IMR-90 (cell line): ENCODE data around the gene PARD3. TPM values are rescaled to one million over a fixed set of nuclear protein-coding genes. Genes with fewer than 3 reads are reported as not detected.

ENCODE experiments used
- ATAC-seq: fragments of 200-7000 bp; cut with Tn5 transposase; 2 replicates; pipeline ENCODE4 v1.9.1; 2020; ENCODE audit warnings: low read depth, mild to moderate bottlenecking, moderate library complexity
- BruUV-seq: library from RNA; stranded (reverse); fragments of 400-500 nt; replicated peaks from 2 replicates; lab custom pipeline; 2021; lab: Mats Ljungman, UMichigan
- CTCF ChIA-PET: fragments of 300-600 bp; formaldehyde crosslinking; extraction: SDS; loops from one replicate; lab custom pipeline; 2021; ENCODE audit warnings: antibody characterized with exemption; lab: Yijun Ruan, JAX
- POLR2A ChIA-PET: fragments of 300-600 bp; sonication (Branson Sonifier 250); formaldehyde crosslinking; loops from one replicate; lab custom pipeline; 2022; ENCODE audit warnings: antibody characterized with exemption; ENCODE audit not compliant: unreplicated experiment; lab: Charles Lee
- DNase-seq: peaks from one replicate; pipeline ENCODE4 v3.0.0; 2013
- H2AFZ ChIP-seq: replicated peaks from 2 replicates; pipeline ENCODE3; 2013; ENCODE audit warnings: low read length, mild to moderate bottlenecking; ENCODE audit not compliant: poor library complexity
- H2AK5ac ChIP-seq: 2 replicates; pipeline ENCODE4 v1.6.1; 2013; ENCODE audit warnings: low read depth, low read length, inconsistent platforms
- H2AK9ac ChIP-seq: replicated peaks from 2 replicates; pipeline ENCODE3; 2013; ENCODE audit warnings: mild to moderate bottlenecking, low read depth, low read length, moderate library complexity; ENCODE audit not compliant: poor library complexity
- H2BK120ac ChIP-seq: 2 replicates; pipeline ENCODE4 v1.6.1; 2013; ENCODE audit warnings: low read depth, low read length, inconsistent platforms
- H2BK15ac ChIP-seq: 3 replicates; pipeline ENCODE4 v1.6.1; 2013; ENCODE audit warnings: low read depth, low read length, inconsistent platforms
- H2BK20ac ChIP-seq: 2 replicates; pipeline ENCODE4 v1.6.1; 2013; ENCODE audit warnings: low read depth, mild to moderate bottlenecking, inconsistent platforms, low read length, moderate library complexity
- H2BK5ac ChIP-seq: 2 replicates; pipeline ENCODE4 v1.6.1; 2013; ENCODE audit warnings: mild to moderate bottlenecking, low read depth, low read length, inconsistent platforms; ENCODE audit not compliant: poor library complexity, severe bottlenecking
- H3K14ac ChIP-seq: replicated peaks from 2 replicates; pipeline ENCODE4 v1.6.1; 2013; ENCODE audit warnings: low read depth, low read length, inconsistent platforms
- H3K18ac ChIP-seq: 2 replicates; pipeline ENCODE4 v1.6.1; 2013; ENCODE audit warnings: low read depth, low read length, control low read depth
- H3K23ac ChIP-seq: 2 replicates; pipeline ENCODE4 v1.6.1; 2013; ENCODE audit warnings: low read depth, low read length, inconsistent platforms
- H3K27ac ChIP-seq: 2 replicates; pipeline ENCODE4 v1.5.1; 2013; ENCODE audit warnings: mild to moderate bottlenecking, control low read depth, low read length; ENCODE audit not compliant: insufficient read depth
- H3K27me3 ChIP-seq: 2 replicates; pipeline ENCODE4 v1.6.1; 2013; ENCODE audit warnings: low read length; ENCODE audit not compliant: control insufficient read depth, insufficient read depth
- H3K36me3 ChIP-seq: 2 replicates; pipeline ENCODE4 v1.6.1; 2013; ENCODE audit warnings: low read length, mixed read lengths; ENCODE audit not compliant: control insufficient read depth, insufficient read depth
- H3K4ac ChIP-seq: 2 replicates; pipeline ENCODE4 v1.6.1; 2013; ENCODE audit warnings: low read depth, low read length, inconsistent platforms
- H3K4me1 ChIP-seq: 2 replicates; pipeline ENCODE4 v1.6.1; 2013; ENCODE audit warnings: low read length, mixed read lengths; ENCODE audit not compliant: control insufficient read depth, insufficient read depth
- H3K4me2 ChIP-seq: 2 replicates; pipeline ENCODE4 v1.6.1; 2013; ENCODE audit warnings: low read depth, mild to moderate bottlenecking, control low read depth, low read length, moderate library complexity
- H3K4me3 ChIP-seq: 2 replicates; pipeline ENCODE4 v1.5.1; 2013; ENCODE audit warnings: low read depth, mild to moderate bottlenecking, control low read depth, low read length, moderate library complexity; ENCODE audit not compliant: insufficient read depth
- H3K56ac ChIP-seq: 2 replicates; pipeline ENCODE4 v1.6.1; 2013; ENCODE audit warnings: low read length, inconsistent platforms; ENCODE audit not compliant: insufficient read depth; ENCODE audit errors: extremely low read depth
- H3K79me1 ChIP-seq, 2 experiments: 2 replicates each; pipeline ENCODE4 v1.6.1; 2013; ENCODE audit warnings: low read length in 2 of 2, inconsistent platforms in 1 of 2, low read depth in 1 of 2
- H3K9ac ChIP-seq: 2 replicates; pipeline ENCODE4 v1.6.1; 2013; ENCODE audit warnings: low read depth, low read length, control low read depth
- H3K9me1 ChIP-seq: 2 replicates; pipeline ENCODE4 v1.6.1; 2013; ENCODE audit warnings: low read length, inconsistent platforms; ENCODE audit not compliant: insufficient read depth
- H3K9me3 ChIP-seq: 2 replicates; pipeline ENCODE4 v1.6.1; 2013; ENCODE audit warnings: low read length; ENCODE audit not compliant: control insufficient read depth, insufficient read depth
- H4K20me1 ChIP-seq: 2 replicates; pipeline ENCODE4 v1.6.1; 2013; ENCODE audit warnings: low read length, inconsistent platforms; ENCODE audit not compliant: insufficient read depth
- H4K5ac ChIP-seq: 2 replicates; pipeline ENCODE4 v1.6.1; 2013; ENCODE audit warnings: mild to moderate bottlenecking, low read depth, low read length, control low read depth
- H4K8ac ChIP-seq, 2 experiments: 2 replicates each; pipeline ENCODE4 v1.6.1; 2013; ENCODE audit warnings: low read depth in 2 of 2, low read length in 2 of 2, control low read depth in 1 of 2, inconsistent platforms in 1 of 2
- H4K91ac ChIP-seq: 2 replicates; pipeline ENCODE4 v1.6.1; 2013; ENCODE audit warnings: low read depth, low read length, inconsistent platforms; ENCODE audit not compliant: insufficient read depth
- BHLHE40 ChIP-seq: fragments of 150-350 bp; IDR thresholded peaks from 2 replicates; pipeline ENCODE4 v1.6.1; 2016; ENCODE audit warnings: mild to moderate bottlenecking, low read depth, low read length
- CEBPB ChIP-seq: IDR thresholded peaks from 2 replicates; pipeline ENCODE4 v1.6.1; 2012; ENCODE audit warnings: low read depth, low read length, improper control_type of control experiment
- CHD1 ChIP-seq: IDR thresholded peaks from 2 replicates; pipeline ENCODE4 v1.6.1; 2012; ENCODE audit warnings: low read depth, low read length, improper control_type of control experiment
- MAFK ChIP-seq: IDR thresholded peaks from 2 replicates; pipeline ENCODE4 v1.6.1; 2012; ENCODE audit warnings: low read depth, low read length, improper control_type of control experiment
- MAZ ChIP-seq: IDR thresholded peaks from 2 replicates; pipeline ENCODE4 v1.6.1; 2012; ENCODE audit warnings: low read depth, mild to moderate bottlenecking, low read length, improper control_type of control experiment, moderate library complexity, borderline replicate concordance
- NFE2L2 ChIP-seq: fragments of 150-350 bp; IDR thresholded peaks from 2 replicates; pipeline ENCODE4 v1.6.1; 2016; ENCODE audit warnings: low read depth, mild to moderate bottlenecking, low read length
- POLR2A ChIP-seq: IDR thresholded peaks from 2 replicates; pipeline ENCODE4 v1.6.1; 2012; ENCODE audit warnings: mild to moderate bottlenecking, low read depth, low read length
- RAD21 ChIP-seq: IDR thresholded peaks from 2 replicates; pipeline ENCODE4 v1.6.1; 2012; ENCODE audit warnings: low read length, improper control_type of control experiment
- RCOR1 ChIP-seq: IDR thresholded peaks from 2 replicates; pipeline ENCODE4 v1.6.1; 2012; ENCODE audit warnings: mild to moderate bottlenecking, low read length, improper control_type of control experiment; ENCODE audit not compliant: insufficient replicate concordance
- RFX5 ChIP-seq: IDR thresholded peaks from 2 replicates; pipeline ENCODE4 v1.8.0; 2012; ENCODE audit warnings: low read depth, mild to moderate bottlenecking, low read length, moderate library complexity
- SMC3 ChIP-seq: fragments of 150-350 bp; IDR thresholded peaks from 2 replicates; pipeline ENCODE4 v1.6.1; 2016; ENCODE audit warnings: low read depth, mild to moderate bottlenecking, antibody characterized with exemption, low read length, moderate library complexity
- WGBS, 2 experiments: methylation state at CpG; one replicate each; pipeline versions ENCODE4 v1.1.5 to v1.1.7; 2013; ENCODE audit warnings: missing lambda C conversion rate in 2 of 2; ENCODE audit not compliant: insufficient read length in 1 of 2; ENCODE audit errors: extremely low coverage in 2 of 2; 5-methylcytosine and 5-hydroxymethylcytosine counted together
- dilution Hi-C: fragments of 300-500 bp; cut with HindIII; formaldehyde crosslinking; loops from one replicate; pipeline ENCODE4 v1.14.3; 2018; ENCODE audit warnings: low sequenced_read_pairs; ENCODE audit not compliant: unreplicated experiment
- in situ Hi-C: fragments of 300-500 bp; cut with MboI; formaldehyde crosslinking; loops from 3 replicates; pipeline ENCODE4 v1.14.3; 2019; ENCODE audit warnings: low sequenced_read_pairs, inconsistent platforms, mixed read lengths
- intact Hi-C: fragments of 100-400 bp; cut with micrococcal nuclease; formaldehyde crosslinking; loops from 2 replicates; pipeline ENCODE4 v1.10.0; 2022
- polyA plus RNA-seq, 3 experiments: library from polyadenylated mRNA; depleted of rRNA; stranded (reverse); fragments of >200 nt; gene quantifications; 2 replicates each; pipeline ENCODE4 v1.2.3, GENCODE V29; 2012; ENCODE audit warnings: low replicate concordance in 1 of 3
- total RNA-seq: library from RNA; depleted of rRNA; stranded (reverse); fragments of >200 nt; gene quantifications from 2 replicates; pipeline ENCODE4 v1.2.3, GENCODE V29; 2012
- TF ChIP-seq, protein P1 (sequence below): fragments of 150-350 bp; IDR thresholded peaks from 2 replicates; pipeline ENCODE4 v1.6.1; 2017; ENCODE audit warnings: mild to moderate bottlenecking, antibody characterized with exemption, low read length, low read depth
- TF ChIP-seq, protein P2 (sequence below): fragments of 150-350 bp; IDR thresholded peaks from 2 replicates; pipeline ENCODE4 v1.6.1; 2016; ENCODE audit warnings: low read depth, mild to moderate bottlenecking, low read length, moderate library complexity, borderline replicate concordance
- TF ChIP-seq, protein P3 (sequence below): conservative IDR thresholded peaks from 2 replicates; pipeline ENCODE4 v1.5.1; 2012; ENCODE audit warnings: mild to moderate bottlenecking, low read depth, low read length, improper control_type of control experiment

PARD3 gene
- total and polyA plus RNA-seq, 2 of the 4 experiments (the other 2 are of a cell fraction): 14.6 to 37.5 TPM

DNA sequence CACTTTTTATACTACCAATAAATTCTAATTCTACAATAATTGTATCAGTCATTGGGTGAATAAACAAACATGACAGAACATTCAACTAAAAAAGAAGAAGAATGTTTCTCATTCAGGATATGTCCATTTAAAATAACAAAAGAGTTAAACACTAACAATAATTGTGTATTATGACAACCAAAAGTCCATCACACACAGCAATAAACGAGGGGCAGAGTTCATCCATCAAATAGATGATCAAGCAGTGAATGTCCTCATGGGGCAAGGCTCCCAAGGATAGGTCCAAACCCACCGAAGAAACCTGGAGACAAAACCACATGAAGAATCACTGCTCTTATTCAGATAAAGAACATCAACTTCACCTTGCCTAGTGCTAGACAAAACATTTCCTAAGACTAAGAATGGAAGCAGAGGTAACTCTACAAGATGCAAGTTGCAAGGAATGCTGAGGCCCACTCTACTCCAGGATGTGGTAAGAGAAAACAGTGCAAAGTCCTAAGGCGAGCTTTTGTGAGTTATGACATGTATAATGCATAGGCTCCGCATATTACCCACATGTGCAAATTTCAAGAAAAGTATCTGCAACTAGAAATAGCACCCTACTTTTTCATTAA is 115.1 kb downstream of the PARD3 start:
- H3K4me3 ChIP-seq: no peak overlapping the region
- H3K9ac ChIP-seq: no peak overlapping the region
- no peak overlapping the region for H3K18ac ChIP-seq
- no CpG with 5 or more reads among the region's 4 CpGs for whole genome bisulfite sequencing, 2 experiments
- dilution Hi-C loops (no loop called here), in situ Hi-C loops (no loop called here), intact Hi-C loops (no loop called here)
- H2BK20ac ChIP-seq: 0 out of 2 replicates have a peak overlapping the region, but pooled peaks have one; percentile 2
- H3K79me1 ChIP-seq: peaks cover 37 to 60% of the 10 kb centered on the region in 2 experiments
- peaks cover 9% of the 10 kb centered on the region; the same call in 1 of the 2 replicates for H3K9me1 ChIP-seq
- DNase-seq: no peak
- CTCF ChIA-PET: no interaction called here
- H2AFZ ChIP-seq: no peak overlapping the region
- no peak overlapping the region for H3K27ac ChIP-seq
- no peak overlapping the region for H2BK120ac ChIP-seq
- no peak overlapping the region for H2AK9ac ChIP-seq
- no peak overlapping the region for H2AK5ac ChIP-seq
- H3K23ac ChIP-seq: no peak overlapping the region
- no peaks in the 10 kb centered on the region for H3K27me3 ChIP-seq
- H2BK5ac ChIP-seq: no peak overlapping the region
- no peak overlapping the region for H4K91ac ChIP-seq
- no TSS peak for BruUV-seq
- H3K4me2 ChIP-seq: no peak overlapping the region
- no peaks in the 10 kb centered on the region; the same call in 1 of the 2 replicates for H4K20me1 ChIP-seq
- no peak overlapping the region for H4K8ac ChIP-seq
- H3K4ac ChIP-seq: no peak overlapping the region
- no peak overlapping the region for H4K5ac ChIP-seq
- TF ChIP-seq, protein P1, sequence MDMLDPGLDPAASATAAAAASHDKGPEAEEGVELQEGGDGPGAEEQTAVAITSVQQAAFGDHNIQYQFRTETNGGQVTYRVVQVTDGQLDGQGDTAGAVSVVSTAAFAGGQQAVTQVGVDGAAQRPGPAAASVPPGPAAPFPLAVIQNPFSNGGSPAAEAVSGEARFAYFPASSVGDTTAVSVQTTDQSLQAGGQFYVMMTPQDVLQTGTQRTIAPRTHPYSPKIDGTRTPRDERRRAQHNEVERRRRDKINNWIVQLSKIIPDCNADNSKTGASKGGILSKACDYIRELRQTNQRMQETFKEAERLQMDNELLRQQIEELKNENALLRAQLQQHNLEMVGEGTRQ: no peak
- TF ChIP-seq POLR2A: no peak
- no peak for TF ChIP-seq BHLHE40
- TF ChIP-seq MAZ: no peak
- TF ChIP-seq RCOR1: no peak
- TF ChIP-seq RFX5: no peak
- no peak for TF ChIP-seq CHD1
- TF ChIP-seq, protein P2, sequence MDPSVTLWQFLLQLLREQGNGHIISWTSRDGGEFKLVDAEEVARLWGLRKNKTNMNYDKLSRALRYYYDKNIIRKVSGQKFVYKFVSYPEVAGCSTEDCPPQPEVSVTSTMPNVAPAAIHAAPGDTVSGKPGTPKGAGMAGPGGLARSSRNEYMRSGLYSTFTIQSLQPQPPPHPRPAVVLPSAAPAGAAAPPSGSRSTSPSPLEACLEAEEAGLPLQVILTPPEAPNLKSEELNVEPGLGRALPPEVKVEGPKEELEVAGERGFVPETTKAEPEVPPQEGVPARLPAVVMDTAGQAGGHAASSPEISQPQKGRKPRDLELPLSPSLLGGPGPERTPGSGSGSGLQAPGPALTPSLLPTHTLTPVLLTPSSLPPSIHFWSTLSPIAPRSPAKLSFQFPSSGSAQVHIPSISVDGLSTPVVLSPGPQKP: no peak
- no peak for TF ChIP-seq RAD21
- TF ChIP-seq CEBPB: no peak
- no peak for TF ChIP-seq NFE2L2
- TF ChIP-seq, protein P3, sequence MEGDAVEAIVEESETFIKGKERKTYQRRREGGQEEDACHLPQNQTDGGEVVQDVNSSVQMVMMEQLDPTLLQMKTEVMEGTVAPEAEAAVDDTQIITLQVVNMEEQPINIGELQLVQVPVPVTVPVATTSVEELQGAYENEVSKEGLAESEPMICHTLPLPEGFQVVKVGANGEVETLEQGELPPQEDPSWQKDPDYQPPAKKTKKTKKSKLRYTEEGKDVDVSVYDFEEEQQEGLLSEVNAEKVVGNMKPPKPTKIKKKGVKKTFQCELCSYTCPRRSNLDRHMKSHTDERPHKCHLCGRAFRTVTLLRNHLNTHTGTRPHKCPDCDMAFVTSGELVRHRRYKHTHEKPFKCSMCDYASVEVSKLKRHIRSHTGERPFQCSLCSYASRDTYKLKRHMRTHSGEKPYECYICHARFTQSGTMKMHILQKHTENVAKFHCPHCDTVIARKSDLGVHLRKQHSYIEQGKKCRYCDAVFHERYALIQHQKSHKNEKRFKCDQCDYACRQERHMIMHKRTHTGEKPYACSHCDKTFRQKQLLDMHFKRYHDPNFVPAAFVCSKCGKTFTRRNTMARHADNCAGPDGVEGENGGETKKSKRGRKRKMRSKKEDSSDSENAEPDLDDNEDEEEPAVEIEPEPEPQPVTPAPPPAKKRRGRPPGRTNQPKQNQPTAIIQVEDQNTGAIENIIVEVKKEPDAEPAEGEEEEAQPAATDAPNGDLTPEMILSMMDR: no peak
- no peak for TF ChIP-seq SMC3
- TF ChIP-seq MAFK: no peak
- H3K36me3 ChIP-seq: no peaks in the 10 kb centered on the region
- POLR2A ChIA-PET: no interaction called here
- no peaks in the 10 kb centered on the region for H3K9me3 ChIP-seq
- H3K56ac ChIP-seq: no peak overlapping the region
- no peak overlapping the region for H2BK15ac ChIP-seq
- peaks cover 5% of the 10 kb centered on the region for H3K4me1 ChIP-seq
- no peak for ATAC-seq
- H3K14ac ChIP-seq: no peak overlapping the region
